D721Med (cell line): ENCODE data around the gene DGKI.

ENCODE experiments used
- DNase-seq: peaks from one replicate; pipeline ENCODE4 v3.0.0; 2011; ENCODE audit warnings: low spot score; ENCODE audit not compliant: insufficient read length
- FAIRE-seq: peaks from 2 replicates; lab custom pipeline; 2011; peaks lifted over from hg19 to GRCh38; lab: Jason Lieb, UNC
- CTCF ChIP-seq: IDR thresholded peaks from 2 replicates; pipeline ENCODE4 v1.5.1; 2012; ENCODE audit warnings: mild to moderate bottlenecking, control low read depth; ENCODE audit not compliant: insufficient read depth; ENCODE audit errors: missing control alignments

DGKI gene

GRCh38 chr7:137789215-137789882 lies 57.4 kb downstream of the DGKI start:
- DNase-seq: no peak
- TF ChIP-seq CTCF: no peak
- no peak for FAIRE-seq

GRCh38 chr7:137787301-137787976 lies 59.3 kb downstream of the DGKI start:
- no peak for TF ChIP-seq CTCF
- DNase-seq (no peak), FAIRE-seq (no peak)

GRCh38 chr7:137778511-137778910 lies 68.3 kb downstream of the DGKI start:
- FAIRE-seq (no peak), DNase-seq (no peak)
- no peak for TF ChIP-seq CTCF

- FAIRE-seq: no peak
- DNase-seq: no peak
- TF ChIP-seq CTCF: no peak
Observed at GRCh38 chr7:137774793-137775201, 72.0 kb downstream of the DGKI start.

- no peak for TF ChIP-seq CTCF
- DNase-seq (no peak), FAIRE-seq (no peak)
Observed at GRCh38 chr7:137772748-137773147, 74.0 kb downstream of the DGKI start.

- TF ChIP-seq CTCF: no peak
- FAIRE-seq (no peak), DNase-seq (no peak)
Observed at GRCh38 chr7:137772316-137772715, 74.5 kb downstream of the DGKI start.

- TF ChIP-seq CTCF: no peak
- FAIRE-seq (no peak), DNase-seq (no peak)
Observed at GRCh38 chr7:137771679-137772078, 75.1 kb downstream of the DGKI start.
